Pancreas (tissue), 10 donors: ENCODE measurements around the gene ATXN10. TPM values are rescaled to one million over a fixed set of nuclear protein-coding genes. Genes with fewer than 3 reads are reported as not detected.
"Not testable (repeated sequence)": the region's sequence is repeated elsewhere in the genome, so short reads cannot be mapped to it uniquely, and the experiment has no call there.

ENCODE experiments used
- ATAC-seq, 4 donors: fragments of 200-7000 bp; cut with Tn5 transposase; one replicate each; pipeline versions ENCODE4 v1.8.0 to v1.9.1; 2020; ENCODE audit warnings: mild to moderate bottlenecking in 4 of 4, moderate library complexity in 4 of 4
- DNase-seq, 6 donors: peaks; one replicate each; pipeline ENCODE4 v3.0.0-alpha.2; 2020
- FAIRE-seq: peaks from 2 replicates; lab custom pipeline; 2012; peaks lifted over from hg19 to GRCh38; lab: Jason Lieb, UNC
- H3K27ac ChIP-seq, 4 donors: fragments of 200-600 bp; sonication (generic); 1 replicate in 3 of 4; 2 replicates in 1 of 4; pipeline versions ENCODE4 v1.5.0 to v1.8.0; 2020
- H3K27me3 ChIP-seq, 4 donors: fragments of 200-600 bp; one replicate each; pipeline ENCODE4 v1.8.0; 2021
- H3K36me3 ChIP-seq, 3 donors: fragments of 200-600 bp; sonication (generic) in 1 of 3; one replicate each; pipeline versions ENCODE4 v1.5.0 to v1.8.0; 2020 to 2021
- H3K4me1 ChIP-seq, 3 donors: fragments of 200-600 bp; one replicate each; pipeline ENCODE4 v1.8.0; 2021
- H3K4me3 ChIP-seq, 4 donors: fragments of 200-600 bp; sonication (generic) in 2 of 4; one replicate each; pipeline versions ENCODE4 v1.5.0 to v1.8.0; 2020 to 2021
- H3K9me3 ChIP-seq, 4 donors: fragments of 200-600 bp; one replicate each; pipeline ENCODE4 v1.8.0; 2021
- WGBS, 2 donors: extraction: QIAGEN DNeasy Blood & Tissue Kit; methylation state at CpG; one replicate each; pipeline ENCODE4 v1.1.7; 2013; 5-methylcytosine and 5-hydroxymethylcytosine counted together
- intact Hi-C, 3 donors: fragments of 100-400 bp; cut with DNase I; formaldehyde crosslinking; loops; one replicate each; pipeline versions ENCODE4 v1.11.1 to v1.14.2; 2022
- polyA plus RNA-seq, 2 donors: library from polyadenylated mRNA; stranded (reverse); fragments of 200-250 nt; gene quantifications; one replicate each; pipeline ENCODE4 v1.2.3, GENCODE V29; 2013
- total RNA-seq, 6 donors: library from RNA; stranded (reverse); fragmentation: NEBNext Ultra II Directional in 4 of 6; extraction: Animal tissue kit (Norgen Biotek cat#: 25700) in 4 of 6; gene quantifications; one replicate each; pipeline versions ENCODE4 v1.2.1 to v1.2.4, GENCODE V29; 2021 to 2023
- TF ChIP-seq, protein P1 (sequence below), 4 donors: fragments of 200-600 bp; sonication (generic) in 3 of 4; IDR thresholded peaks; one replicate each; pipeline versions ENCODE4 v1.5.0 to v1.8.0; 2021; ENCODE audit warnings: antibody characterized with exemption in 4 of 4
- donor health status: healthy with polysubstance abuse.
- donor health status: DM: no; HTN: no; CAD: no; lungs with moderate emphysema.
- donor health status: DM: no; HTN: no; CAD: no.
- donor health status: control.
- donor health status: control.
- donor health status: Bipolar disorder and iron deficiency.
- donor health status: DM: yes; HTN: yes; CAD: no.
- donor health status: DM: no; HTN: no; CAD: no.
- donor health status: DM: no; HTN: no; CAD: no.
- donor health status: DM: yes; HTN: yes; CAD: no.

Gene ATXN10
- total and polyA plus RNA-seq, 8 donors: 19.1 to 75.1 (median 62.4) TPM

- TF ChIP-seq, protein P1, sequence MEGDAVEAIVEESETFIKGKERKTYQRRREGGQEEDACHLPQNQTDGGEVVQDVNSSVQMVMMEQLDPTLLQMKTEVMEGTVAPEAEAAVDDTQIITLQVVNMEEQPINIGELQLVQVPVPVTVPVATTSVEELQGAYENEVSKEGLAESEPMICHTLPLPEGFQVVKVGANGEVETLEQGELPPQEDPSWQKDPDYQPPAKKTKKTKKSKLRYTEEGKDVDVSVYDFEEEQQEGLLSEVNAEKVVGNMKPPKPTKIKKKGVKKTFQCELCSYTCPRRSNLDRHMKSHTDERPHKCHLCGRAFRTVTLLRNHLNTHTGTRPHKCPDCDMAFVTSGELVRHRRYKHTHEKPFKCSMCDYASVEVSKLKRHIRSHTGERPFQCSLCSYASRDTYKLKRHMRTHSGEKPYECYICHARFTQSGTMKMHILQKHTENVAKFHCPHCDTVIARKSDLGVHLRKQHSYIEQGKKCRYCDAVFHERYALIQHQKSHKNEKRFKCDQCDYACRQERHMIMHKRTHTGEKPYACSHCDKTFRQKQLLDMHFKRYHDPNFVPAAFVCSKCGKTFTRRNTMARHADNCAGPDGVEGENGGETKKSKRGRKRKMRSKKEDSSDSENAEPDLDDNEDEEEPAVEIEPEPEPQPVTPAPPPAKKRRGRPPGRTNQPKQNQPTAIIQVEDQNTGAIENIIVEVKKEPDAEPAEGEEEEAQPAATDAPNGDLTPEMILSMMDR (IDR thresholded peaks at IDR 0.05): no peak
- ATAC-seq (no peak), DNase-seq (no peak), FAIRE-seq (no peak)
- 82 to 89% methylated on average over 11 of the region's 11 CpGs for WGBS, 2 donors
- Histone ChIP-seq H3K9me3 (no peaks in the 10 kb centered on the region), H3K27ac (no peak overlapping the region), H3K4me3 (no peak overlapping the region), H3K36me3 (no peaks in the 10 kb centered on the region), H3K27me3 (no peaks in the 10 kb centered on the region), H3K4me1 (no peaks in the 10 kb centered on the region)
- intact Hi-C loops: no loop called here
These were observed 19.6 kb upstream of the ATXN10 start for GRCh38 chr22:45651931-45652528.

DNA sequence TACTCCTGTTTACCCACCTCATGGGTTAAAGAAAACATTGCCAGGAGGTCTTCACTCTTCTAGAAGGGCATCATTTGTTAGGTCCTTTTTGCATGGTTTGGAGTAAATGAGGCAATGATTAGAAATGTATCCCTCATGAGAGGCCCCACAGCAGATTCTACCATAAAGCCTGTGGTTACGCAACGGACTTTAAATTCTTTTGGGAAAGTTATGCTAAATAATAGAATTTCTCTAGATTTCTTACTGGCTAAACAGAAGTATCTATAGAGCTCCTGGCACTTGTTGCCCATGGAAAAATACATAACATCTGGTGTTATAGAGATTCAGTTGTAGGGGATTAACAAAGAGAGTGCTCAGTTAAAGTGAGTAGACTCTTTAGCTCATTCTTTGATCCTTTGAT, 15.1 kb upstream of the ATXN10 start:
- H3K4me3 ChIP-seq: no peak overlapping the region
- TF ChIP-seq, protein P1 (IDR thresholded peaks at IDR 0.05): no peak
- H3K27me3 ChIP-seq: no peaks in the 10 kb centered on the region
- intact Hi-C loops: no loop called here
- no peaks in the 10 kb centered on the region for H3K9me3 ChIP-seq
- WGBS, 2 donors: 94 to 96% methylated on average over 2 of the region's 2 CpGs
- no peak overlapping the region for H3K27ac ChIP-seq
- DNase-seq (no peak), ATAC-seq (no peak), FAIRE-seq (no peak)
- H3K4me1 ChIP-seq: no peaks in the 10 kb centered on the region
- no peaks in the 10 kb centered on the region for H3K36me3 ChIP-seq

- Histone ChIP-seq H3K27ac (no peak overlapping the region), H3K9me3 (no peaks in the 10 kb centered on the region), H3K4me3 (no peak overlapping the region), H3K27me3 (no peaks in the 10 kb centered on the region), H3K36me3 (no peaks in the 10 kb centered on the region), H3K4me1 (no peaks in the 10 kb centered on the region)
- FAIRE-seq (no peak), ATAC-seq (no peak), DNase-seq (no peak)
- TF ChIP-seq, protein P1 (IDR thresholded peaks at IDR 0.05): no peak
- WGBS, 2 donors: 73 to 81% methylated on average over 4 of the region's 4 CpGs
- intact Hi-C loops: no loop called here
These were observed 13.9 kb upstream of the ATXN10 start for GRCh38 chr22:45657701-45658100.

- intact Hi-C loops: no loop called here
- TF ChIP-seq, protein P1 (IDR thresholded peaks at IDR 0.05): no peak
- no peak for FAIRE-seq
These were observed 7.4 kb upstream of the ATXN10 start for GRCh38 chr22:45664136-45664646.

GRCh38 chr22:45667486-45667885, 4.1 kb upstream of the ATXN10 start:
- H3K27ac ChIP-seq: no peak overlapping the region
- TF ChIP-seq, protein P1 (IDR thresholded peaks at IDR 0.05): no peak
- intact Hi-C loops: no loop called here
- DNase-seq: no peak
- no peaks in the 10 kb centered on the region for H3K27me3 ChIP-seq
- H3K9me3 ChIP-seq: no peaks in the 10 kb centered on the region
- no peak overlapping the region for H3K4me3 ChIP-seq
- H3K4me1 ChIP-seq: peaks cover 0 to 1% (median 0%) of the 10 kb centered on the region in 3 donors
- no peak for ATAC-seq
- no peak for FAIRE-seq
- no peaks in the 10 kb centered on the region for H3K36me3 ChIP-seq
- WGBS, 2 donors: 26 to 30% methylated on average over 5 of the region's 5 CpGs

More at GRCh38 chr22:45664136-45664646, 7.4 kb upstream of the ATXN10 start:
- no peak overlapping the region for H3K4me3 ChIP-seq
- H3K4me1 ChIP-seq: no peaks in the 10 kb centered on the region
- 63 to 72% methylated on average over 1 of the region's 1 CpG for WGBS, 2 donors
- ATAC-seq: no peak
- no peaks in the 10 kb centered on the region for H3K27me3 ChIP-seq
- no peak overlapping the region for H3K27ac ChIP-seq
- no peak for DNase-seq
- H3K9me3 ChIP-seq: no peaks in the 10 kb centered on the region
- no peaks in the 10 kb centered on the region for H3K36me3 ChIP-seq

DNA sequence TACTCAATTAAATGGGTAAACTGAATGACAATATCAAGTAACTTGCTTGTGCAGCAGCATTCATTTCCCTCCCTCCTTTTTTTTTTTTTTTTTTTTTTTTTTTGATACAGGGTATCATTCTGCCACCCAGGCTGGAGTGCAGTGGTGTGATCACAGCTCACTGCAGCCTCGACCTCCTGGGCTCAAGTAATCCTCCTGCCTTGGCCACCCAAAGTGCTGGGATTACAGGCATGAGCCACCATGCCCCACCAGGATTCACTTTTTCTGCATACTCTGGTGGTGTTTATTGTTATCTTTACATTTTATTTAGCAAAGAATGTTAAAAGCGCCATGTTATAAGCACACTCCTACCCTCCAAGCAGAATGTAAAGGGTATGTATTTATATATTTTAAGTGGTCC, 1.3 kb upstream of the ATXN10 start:
- H3K27ac ChIP-seq, H3K9me3 ChIP-seq, FAIRE-seq, H3K4me3 ChIP-seq, H3K36me3 ChIP-seq, ATAC-seq, H3K27me3 ChIP-seq, intact Hi-C loops, DNase-seq: not testable (repeated sequence)
- WGBS, 2 donors: 88 to 89% methylated on average over 2 of the region's 2 CpGs
- peaks cover 9 to 10% (median 9%) of the 10 kb centered on the region in 3 donors for H3K4me1 ChIP-seq
